H9 (cell line): Measurements from ENCODE around the gene DOCK9. TPM values are rescaled to one million over a fixed set of nuclear protein-coding genes. Genes with fewer than 3 reads are reported as not detected.

Experiments used
- DNase-seq: peaks from one replicate; pipeline ENCODE4 v3.0.0-alpha.2; 2017
- H2AFZ ChIP-seq: one replicate; pipeline ENCODE4 v1.6.1; 2013; ENCODE audit warnings: mild to moderate bottlenecking, low read length, control low read depth, moderate library complexity
- H2AK5ac ChIP-seq: 2 replicates; pipeline ENCODE4 v1.6.1; 2013; ENCODE audit warnings: low read length, control low read depth, mixed read lengths; ENCODE audit not compliant: insufficient read length
- H2BK120ac ChIP-seq: one replicate; pipeline ENCODE4 v1.6.1; 2013; ENCODE audit warnings: low read depth, mild to moderate bottlenecking, low read length, control low read depth, inconsistent platforms; ENCODE audit not compliant: poor library complexity, severe bottlenecking
- H2BK12ac ChIP-seq: 2 replicates; pipeline ENCODE4 v1.6.1; 2013; ENCODE audit warnings: low read length, control low read depth, mixed read lengths, low read depth; ENCODE audit not compliant: insufficient read length
- H2BK15ac ChIP-seq: 2 replicates; pipeline ENCODE4 v1.6.1; 2013; ENCODE audit warnings: low read depth, low read length, control low read depth
- H2BK20ac ChIP-seq: one replicate; pipeline ENCODE4 v1.6.1; 2013; ENCODE audit warnings: low read depth, mild to moderate bottlenecking, low read length, control low read depth, inconsistent platforms; ENCODE audit not compliant: poor library complexity, severe bottlenecking
- H2BK5ac ChIP-seq: 2 replicates; pipeline ENCODE4 v1.6.1; 2013; ENCODE audit warnings: low read length, control low read depth, mixed read lengths; ENCODE audit not compliant: insufficient read length
- H3K14ac ChIP-seq: 2 replicates; pipeline ENCODE4 v1.6.1; 2013; ENCODE audit warnings: low read length, control low read depth; ENCODE audit not compliant: insufficient read depth
- H3K18ac ChIP-seq: 2 replicates; pipeline ENCODE4 v1.6.1; 2013; ENCODE audit warnings: low read depth, mild to moderate bottlenecking, mixed read lengths, low read length, control low read depth; ENCODE audit not compliant: insufficient read length
- H3K23ac ChIP-seq: 2 replicates; pipeline ENCODE4 v1.6.1; 2013; ENCODE audit warnings: low read length, control low read depth, mixed read lengths, low read depth; ENCODE audit not compliant: insufficient read length
- H3K23me2 ChIP-seq: 2 replicates; pipeline ENCODE4 v1.6.1; 2013; ENCODE audit warnings: low read depth, mild to moderate bottlenecking, mixed read lengths, low read length, control low read depth; ENCODE audit not compliant: insufficient read length, poor library complexity, severe bottlenecking
- H3K27ac ChIP-seq: 2 replicates; pipeline ENCODE4 v1.5.1; 2013; ENCODE audit warnings: low read length, control low read depth, mixed read lengths, low read depth; ENCODE audit not compliant: insufficient read length
- H3K27me3 ChIP-seq: 2 replicates; pipeline ENCODE4 v1.6.1; 2013; ENCODE audit warnings: low read length, control low read depth, inconsistent platforms; ENCODE audit not compliant: insufficient read depth
- H3K4ac ChIP-seq: 2 replicates; pipeline ENCODE4 v1.6.1; 2013; ENCODE audit warnings: low read depth, mild to moderate bottlenecking, control low read depth, inconsistent platforms, low read length, moderate library complexity
- H3K4me1 ChIP-seq: 2 replicates; pipeline ENCODE4 v1.6.1; 2013; ENCODE audit warnings: low read length, control low read depth, inconsistent platforms; ENCODE audit not compliant: insufficient read depth
- H3K4me2 ChIP-seq: 2 replicates; pipeline ENCODE4 v1.6.1; 2013; ENCODE audit warnings: low read length, control low read depth, mixed read lengths; ENCODE audit not compliant: insufficient read length, insufficient read depth
- H3K56ac ChIP-seq: 2 replicates; pipeline ENCODE4 v1.6.1; 2013; ENCODE audit warnings: low read depth, mild to moderate bottlenecking, mixed read lengths, low read length, control low read depth; ENCODE audit not compliant: insufficient read length
- H3K79me1 ChIP-seq: 2 replicates; pipeline ENCODE4 v1.6.1; 2013; ENCODE audit warnings: low read depth, mild to moderate bottlenecking, moderate library complexity, low read length, control low read depth, inconsistent platforms; ENCODE audit not compliant: insufficient read depth, poor library complexity, severe bottlenecking
- H3K79me2 ChIP-seq: 2 replicates; pipeline ENCODE4 v1.6.1; 2013; ENCODE audit warnings: low read length, control low read depth, inconsistent platforms; ENCODE audit not compliant: insufficient read depth
- H3K9ac ChIP-seq: 2 replicates; pipeline ENCODE4 v1.6.1; 2013; ENCODE audit warnings: low read length, control low read depth, mixed read lengths; ENCODE audit not compliant: insufficient read length; ENCODE audit errors: extremely low read depth
- H3K9me3 ChIP-seq: one replicate; pipeline ENCODE4 v1.6.1; 2013; ENCODE audit warnings: low read depth, low read length, inconsistent platforms; ENCODE audit not compliant: control insufficient read depth
- H3T11ph ChIP-seq: one replicate; pipeline ENCODE4 v1.6.1; 2013; ENCODE audit warnings: mild to moderate bottlenecking, low read length, control low read depth, inconsistent platforms
- H4K20me1 ChIP-seq: one replicate; pipeline ENCODE4 v1.6.1; 2013; ENCODE audit not compliant: control insufficient read depth, insufficient read length, insufficient read depth
- H4K5ac ChIP-seq: 2 replicates; pipeline ENCODE4 v1.6.1; 2013; ENCODE audit warnings: low read depth, mild to moderate bottlenecking, mixed read lengths, low read length, control low read depth; ENCODE audit not compliant: insufficient read length
- H4K8ac ChIP-seq: replicated peaks from 2 replicates; pipeline ENCODE4 v1.6.1; 2013; ENCODE audit warnings: low read length, control low read depth, mixed read lengths, low read depth; ENCODE audit not compliant: insufficient read length
- H4K91ac ChIP-seq: 2 replicates; pipeline ENCODE4 v1.6.1; 2013; ENCODE audit warnings: low read depth, mild to moderate bottlenecking, moderate library complexity, mixed read lengths, low read length, control low read depth; ENCODE audit not compliant: insufficient read length
- H3K27ac Mint-ChIP-seq, 3 experiments: 2 replicates in 2 of 3; 3 replicates in 1 of 3; pipeline ENCODE4 v1.8.0; 2020 to 2021; ENCODE audit warnings: mixed read lengths in 3 of 3, mild to moderate bottlenecking in 1 of 3, moderate library complexity in 1 of 3
- H3K27me3 Mint-ChIP-seq: 2 replicates; pipeline ENCODE4 v1.8.0; 2021; ENCODE audit warnings: low read depth, mild to moderate bottlenecking, moderate library complexity, mixed read lengths
- H3K36me3 Mint-ChIP-seq, 3 experiments: 2 replicates in 2 of 3; 3 replicates in 1 of 3; pipeline ENCODE4 v1.8.0; 2020 to 2021; ENCODE audit warnings: low read depth in 3 of 3, mixed read lengths in 3 of 3; ENCODE audit not compliant: insufficient read depth in 1 of 3
- H3K4me1 Mint-ChIP-seq, 2 experiments: 2 replicates each; pipeline ENCODE4 v1.8.0; 2020; ENCODE audit warnings: mixed read lengths in 2 of 2
- H3K4me3 Mint-ChIP-seq, 2 experiments: 2 replicates in 1 of 2; 3 replicates in 1 of 2; pipeline ENCODE4 v1.8.0; 2020 to 2021; ENCODE audit warnings: mild to moderate bottlenecking in 2 of 2, mixed read lengths in 2 of 2, moderate library complexity in 1 of 2
- H3K9me3 Mint-ChIP-seq, 2 experiments: 2 replicates in 1 of 2; 3 replicates in 1 of 2; pipeline ENCODE4 v1.8.0; 2020; ENCODE audit warnings: mild to moderate bottlenecking in 2 of 2, mixed read lengths in 2 of 2, moderate library complexity in 1 of 2
- CTCF ChIP-seq: fragments of 200-600 bp; sonication (generic); conservative IDR thresholded peaks from 3 replicates; pipeline ENCODE4 v1.8.0; 2021; ENCODE audit warnings: antibody characterized with exemption, mild to moderate bottlenecking
- WGBS: extraction: QIAGEN DNeasy Blood & Tissue Kit; methylation state at CpG from one replicate; pipeline ENCODE4 v1.1.7; 2013; ENCODE audit warnings: missing lambda C conversion rate, low lambda C conversion rate, mixed read lengths; ENCODE audit not compliant: insufficient read length; ENCODE audit errors: extremely low coverage; 5-methylcytosine and 5-hydroxymethylcytosine counted together
- total RNA-seq: library from RNA; stranded (reverse); gene quantifications from 2 replicates; pipeline ENCODE4 v1.2.1, GENCODE V29; 2021

The DOCK9 gene
- total RNA-seq, 1 experiment from 2014 or later, result 23.0 TPM

- H3K27me3 ChIP-seq, result no peaks in the 10 kb centered on the region
- no peak for DNase-seq
- no peak overlapping the region for H3K4ac ChIP-seq
- H2BK12ac ChIP-seq, result no peak overlapping the region
- no peak overlapping the region for H3K4me3 Mint-ChIP-seq
- H3K23ac ChIP-seq, result no peak overlapping the region
- no peak overlapping the region for H3K27ac ChIP-seq
- no peak overlapping the region for H3K14ac ChIP-seq
- H2BK120ac ChIP-seq, result no peak overlapping the region
- H4K8ac ChIP-seq, result no peak overlapping the region
- H3K23me2 ChIP-seq, result no peaks in the 10 kb centered on the region
- no peak overlapping the region for H2BK5ac ChIP-seq
- no peak overlapping the region for H2BK15ac ChIP-seq
- no peak overlapping the region for H2AK5ac ChIP-seq
- no peaks in the 10 kb centered on the region for H3K79me1 ChIP-seq
- no peak overlapping the region for H2BK20ac ChIP-seq
- no peak overlapping the region for H4K5ac ChIP-seq
- H2AFZ ChIP-seq, result no peak overlapping the region
- TF ChIP-seq CTCF, result no peak
- H3K4me1 ChIP-seq, result 0 out of 2 replicates have a peak, but pooled peaks cover 2% of the 10 kb centered on the region
- no peak overlapping the region for H3K4me2 ChIP-seq
- no peak overlapping the region for H3K56ac ChIP-seq
- no peak overlapping the region for H4K91ac ChIP-seq
- no peak overlapping the region for H3T11ph ChIP-seq
- H3K9me3 Mint-ChIP-seq, result no peaks in the 10 kb centered on the region
- no peaks in the 10 kb centered on the region; a peak in 2 of 7 replicates for H3K36me3 Mint-ChIP-seq
- H3K27ac Mint-ChIP-seq, result no peak overlapping the region
- H3K9ac ChIP-seq, result no peak overlapping the region
- H3K27me3 Mint-ChIP-seq, result no peaks in the 10 kb centered on the region
- H3K79me2 ChIP-seq, result no peaks in the 10 kb centered on the region
- H4K20me1 ChIP-seq, result no peaks in the 10 kb centered on the region
- no CpG with 5 or more reads among the region's 2 CpGs for WGBS
- H3K18ac ChIP-seq, result no peak overlapping the region
- no peaks in the 10 kb centered on the region for H3K9me3 ChIP-seq
- peaks cover 3 to 5% of the 10 kb centered on the region in 2 experiments; a peak in 2 of 4 replicates for H3K4me1 Mint-ChIP-seq
Observed at GRCh38 chr13:98965325-98965724, 12.5 kb downstream of the DOCK9 start.
